K562 (cell line): ENCODE measurements around the gene TEDC1. TPM values are rescaled to one million over a fixed set of nuclear protein-coding genes. Genes with fewer than 3 reads are reported as not detected.

ENCODE experiments used
- FOXK2 ChIP-seq, 2 experiments: fragments of 450-650 bp; IDR thresholded peaks in 1 of 2; conservative IDR thresholded peaks in 1 of 2; 2 replicates each; pipeline ENCODE4 v1.6.1; 2016; ENCODE audit warnings: low read depth in 2 of 2, mild to moderate bottlenecking in 1 of 2
- KDM4B ChIP-seq, 2 experiments: fragments of 450-650 bp in 1 of 2; sonication (generic) in 1 of 2; IDR thresholded peaks; 2 replicates each; pipeline ENCODE4 v1.6.1; 2016 to 2017; ENCODE audit warnings: borderline replicate concordance in 2 of 2, antibody characterized with exemption in 1 of 2, low read depth in 1 of 2, mild to moderate bottlenecking in 1 of 2
- REST ChIP-seq, 2 experiments: fragments of 450-650 bp; formaldehyde crosslinking in 1 of 2; IDR thresholded peaks; 2 replicates each; pipeline versions ENCODE4 v1.4.0 to v1.6.1; 2014 to 2020; ENCODE audit warnings: mild to moderate bottlenecking in 2 of 2, borderline replicate concordance in 1 of 2, low read depth in 1 of 2
- SRSF1 ChIP-seq: fragments of 200-400 bp; formaldehyde crosslinking; IDR thresholded peaks from 2 replicates; pipeline ENCODE4 v1.6.1; 2017; ENCODE audit warnings: mild to moderate bottlenecking, low read depth, low read length, moderate library complexity
- polyA plus RNA-seq, 8 experiments: library from polyadenylated mRNA; depleted of rRNA in 4 of 8; stranded (reverse) in 5 of 8; unstranded in 3 of 8; fragments of >200 nt; fragmentation: Nextera tagmentation in 2 of 8; fragmentation: Illumina TruSeq in 1 of 8; extraction: Ambion mirVana in 2 of 8; extraction: Trizol in 1 of 8; gene quantifications; 2 replicates each; pipeline versions ENCODE4 v1.2.1 to v1.2.3, GENCODE V29; 2011 to 2014; ENCODE audit warnings: inconsistent platforms in 1 of 8, missing spikeins in 1 of 8
- total RNA-seq, 7 experiments: library from RNA; depleted of rRNA in 6 of 7; stranded (reverse); fragments of >200 nt in 6 of 7; fragmentation: Illumina TruSeq in 2 of 7; extraction: Trizol in 2 of 7; gene quantifications; 2 replicates each; pipeline versions ENCODE4 v1.2.1 to v1.2.3, GENCODE V29; 2011 to 2021; ENCODE audit warnings: low replicate concordance in 1 of 7

Gene TEDC1
- total and polyA plus RNA-seq, 9 of the 15 experiments (the other 6 are each of a cell fraction or from before 2014, with no cell fraction given) = 0.21 to 28.3 (median 5.9) TPM

GRCh38 chr14:105476831-105477659, 14.0 kb upstream of the TEDC1 start (continued):
- TF ChIP-seq REST (IDR thresholded peaks at IDR 0.05; ENCODE audit: borderline replicate concordance) = no peak
- no peak for TF ChIP-seq REST (CRISPR knock-in tag; IDR thresholded peaks at IDR 0.05; ENCODE audit: low read depth)
- no peak for TF ChIP-seq FOXK2 (conservative IDR thresholded peaks at IDR 0.05 in 1 of 2, IDR thresholded peaks at IDR 0.05 in 1 of 2; ENCODE audit: low read depth in 2 of 2)
- no peak for TF ChIP-seq KDM4B (IDR thresholded peaks at IDR 0.05; ENCODE audit: borderline replicate concordance in 2 of 2, low read depth in 1 of 2)
- TF ChIP-seq SRSF1 = no peak
